ENCODE results near the gene ATG7. TPM values are rescaled to one million over a fixed set of nuclear protein-coding genes. Genes with fewer than 3 reads are reported as not detected.

The ATG7 gene
- polyA plus RNA-seq, 1 donor (not counting 4 experiments of a cell fraction or from before 2014, with no cell fraction given): 27.9 TPM

GRCh38 chr3:11587766-11588165 is 315.6 kb downstream of the ATG7 start:
- H3K27me3 ChIP-seq (ENCODE audit: control insufficient read depth, extremely low read depth, insufficient read depth, low read length): no peaks in the 10 kb centered on the region
- no peak overlapping the region for H3K4me2 ChIP-seq (ENCODE audit: control insufficient read depth, extremely low read depth, insufficient read depth, low read depth, low read length)
- H2AFZ ChIP-seq (ENCODE audit: control insufficient read depth, low read length): no peak overlapping the region
- FAIRE-seq (no peak), DNase-seq (ENCODE audit: low read depth, low spot score) (no peak)
- H3K9ac ChIP-seq (ENCODE audit: control insufficient read depth, extremely low read depth, insufficient read depth, low read length): no peak overlapping the region
- peaks cover 88% of the 10 kb centered on the region for H3K79me2 ChIP-seq (ENCODE audit: control insufficient read depth, insufficient read depth, low read length)
- H4K20me1 ChIP-seq (ENCODE audit: control insufficient read depth, extremely low read depth, insufficient read depth, low read length): peaks cover 6% of the 10 kb centered on the region
- H3K27ac ChIP-seq (ENCODE audit: control insufficient read depth, insufficient read depth, low read length): no peak overlapping the region
- H3K4me3 ChIP-seq (ENCODE audit: control insufficient read depth in 2 of 3, extremely low read depth in 1 of 3, insufficient read depth in 2 of 3, low read depth in 1 of 3, low read length in 3 of 3): no peak overlapping the region
- peaks cover 42% of the 10 kb centered on the region for H3K4me1 ChIP-seq (ENCODE audit: control insufficient read depth, extremely low read depth, insufficient read depth, low read length)
- H3K9me3 ChIP-seq (ENCODE audit: control insufficient read depth, low read depth, low read length): no peaks in the 10 kb centered on the region
- peaks cover 4 to 9% of the 10 kb centered on the region in 2 experiments for H3K36me3 ChIP-seq (ENCODE audit: control insufficient read depth in 2 of 2, extremely low read depth in 1 of 2, insufficient read depth in 2 of 2, low read length in 2 of 2)
- dilution Hi-C loops (cut with MboI; ENCODE audit: extremely low pct_ligation_motif_present, low sequenced_read_pairs): no loop called here
- no peak for TF ChIP-seq EZH2 (IDR thresholded peaks at IDR 0.05; ENCODE audit: low read length)
- TF ChIP-seq CTCF (optimal IDR thresholded peaks at IDR 0.05 in 1 of 3, IDR thresholded peaks at IDR 0.05 in 1 of 3, conservative IDR thresholded peaks at IDR 0.05 in 1 of 3; ENCODE audit: extremely low read depth in 1 of 3, insufficient read depth in 2 of 3, low read length in 3 of 3): no peak
- peaks cover 14% of the 10 kb centered on the region for H3K9me1 ChIP-seq (ENCODE audit: control insufficient read depth, extremely low read depth, insufficient read depth, low read length)

- Histone ChIP-seq H4K20me1 (ENCODE audit: control insufficient read depth, extremely low read depth, insufficient read depth, low read length) (peaks cover 2% of the 10 kb centered on the region), H3K27ac (ENCODE audit: control insufficient read depth, insufficient read depth, low read length) (no peak overlapping the region), H3K27me3 (ENCODE audit: control insufficient read depth, extremely low read depth, insufficient read depth, low read length) (no peaks in the 10 kb centered on the region), H3K4me1 (ENCODE audit: control insufficient read depth, extremely low read depth, insufficient read depth, low read length) (peaks cover 39% of the 10 kb centered on the region), H3K4me3 (ENCODE audit: control insufficient read depth in 2 of 3, extremely low read depth in 1 of 3, insufficient read depth in 2 of 3, low read depth in 1 of 3, low read length in 3 of 3) (no peak overlapping the region), H3K4me2 (ENCODE audit: control insufficient read depth, extremely low read depth, insufficient read depth, low read depth, low read length) (no peak overlapping the region), H3K36me3 (ENCODE audit: control insufficient read depth in 2 of 2, extremely low read depth in 1 of 2, insufficient read depth in 2 of 2, low read length in 2 of 2) (peaks cover 4 to 9% of the 10 kb centered on the region in 2 experiments), H3K79me2 (ENCODE audit: control insufficient read depth, insufficient read depth, low read length) (peaks cover 90% of the 10 kb centered on the region), H2AFZ (ENCODE audit: control insufficient read depth, low read length) (no peak overlapping the region), H3K9ac (ENCODE audit: control insufficient read depth, extremely low read depth, insufficient read depth, low read length) (no peak overlapping the region), H3K9me1 (ENCODE audit: control insufficient read depth, extremely low read depth, insufficient read depth, low read length) (peaks cover 13% of the 10 kb centered on the region), H3K9me3 (ENCODE audit: control insufficient read depth, low read depth, low read length) (no peaks in the 10 kb centered on the region)
- FAIRE-seq (no peak), DNase-seq (ENCODE audit: low read depth, low spot score) (no peak)
- no peak for TF ChIP-seq CTCF (optimal IDR thresholded peaks at IDR 0.05 in 1 of 3, IDR thresholded peaks at IDR 0.05 in 1 of 3, conservative IDR thresholded peaks at IDR 0.05 in 1 of 3; ENCODE audit: extremely low read depth in 1 of 3, insufficient read depth in 2 of 3, low read length in 3 of 3)
- TF ChIP-seq EZH2 (IDR thresholded peaks at IDR 0.05; ENCODE audit: low read length): no peak
- dilution Hi-C loops (cut with MboI; ENCODE audit: extremely low pct_ligation_motif_present, low sequenced_read_pairs): no loop called here
Observed at GRCh38 chr3:11588338-11588737, 316.1 kb downstream of the ATG7 start.

All from keratinocyte (primary cell).